Measurements from ENCODE around the gene ELL.

Gene ELL

DNA sequence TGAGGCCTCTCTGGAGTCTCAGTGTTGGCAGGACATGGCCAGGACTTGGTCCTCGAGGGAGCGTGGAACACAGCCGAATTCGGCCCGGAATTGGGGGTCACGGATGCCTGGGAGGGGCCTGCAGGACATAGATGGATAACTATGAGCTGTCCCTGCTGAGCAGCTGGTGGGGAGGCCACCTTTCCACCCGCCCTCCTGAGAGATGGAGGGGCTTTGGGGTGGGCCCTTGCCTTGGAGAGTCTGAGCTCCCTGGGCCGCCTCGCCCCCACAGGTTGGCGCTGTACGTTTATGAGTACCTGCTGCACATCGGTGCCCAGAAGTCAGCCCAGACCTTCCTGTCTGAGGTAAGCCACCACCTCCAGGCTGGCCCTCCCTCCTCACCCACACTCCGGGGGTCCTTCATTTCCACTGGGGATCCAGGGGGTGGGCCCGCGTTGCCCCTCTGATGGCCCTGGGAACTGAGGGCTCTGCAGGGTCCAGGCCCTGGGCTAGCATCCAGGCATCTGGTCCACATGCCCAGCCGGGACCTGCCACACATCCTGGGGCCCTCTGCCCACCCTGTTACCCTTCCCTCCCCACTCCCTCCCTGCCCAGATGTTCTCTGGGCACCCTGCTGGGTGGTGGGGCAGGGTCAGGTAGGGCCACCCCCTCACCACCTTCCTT is 94.7 kb downstream of the ELL start:
- Histone ChIP-seq H3K4me3 (no peak overlapping the region), H3K27ac (peak overlapping the region; percentile 72), H3K36me3 (peaks cover 16% of the 10 kb centered on the region; the same call in 1 of the 2 replicates), H3K9ac (peak overlapping the region; percentile 70), H3K4me1 (peaks cover 93% of the 10 kb centered on the region), H3K4me2 (peak overlapping the region; percentile 98), H3K27me3 (no peaks in the 10 kb centered on the region), H3K9me3 (no peaks in the 10 kb centered on the region), H4K20me1 (peaks cover 61% of the 10 kb centered on the region)
- TF ChIP-seq Cebpa-rat (IDR thresholded peaks at IDR 0.05): no peak

DNA sequence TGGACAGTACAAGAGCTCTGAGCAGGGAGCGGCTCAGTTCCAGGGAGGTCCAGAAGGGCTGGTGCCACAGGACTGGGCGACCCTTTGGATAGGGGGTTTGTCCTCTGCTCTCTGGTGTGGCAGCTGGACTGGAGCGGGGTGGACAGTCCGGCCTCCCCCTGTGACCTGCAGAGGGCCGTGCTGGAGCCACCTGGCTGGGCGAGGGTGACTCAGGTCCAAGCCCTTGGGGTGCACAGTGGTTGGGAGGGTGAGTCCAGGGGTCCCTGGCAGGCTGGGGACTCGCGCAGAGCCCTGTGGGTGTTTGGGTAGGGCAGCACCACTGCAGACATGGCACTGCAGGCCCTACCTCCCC is 95.5 kb downstream of the ELL start:
- peaks cover 16% of the 10 kb centered on the region; the same call in 1 of the 2 replicates for H3K36me3 ChIP-seq
- peak overlapping the region; percentile 70 for H3K9ac ChIP-seq
- peak overlapping the region; percentile 22; the same call in 1 of the 2 replicates for H3K4me3 ChIP-seq
- TF ChIP-seq Cebpa-rat (IDR thresholded peaks at IDR 0.05): no peak
- no peaks in the 10 kb centered on the region for H3K9me3 ChIP-seq
- H3K27me3 ChIP-seq: no peaks in the 10 kb centered on the region
- peak overlapping the region; percentile 98 for H3K4me2 ChIP-seq
- H3K4me1 ChIP-seq: peaks cover 93% of the 10 kb centered on the region
- H4K20me1 ChIP-seq: peaks cover 69% of the 10 kb centered on the region
- H3K27ac ChIP-seq: peak overlapping the region; percentile 72

DNA sequence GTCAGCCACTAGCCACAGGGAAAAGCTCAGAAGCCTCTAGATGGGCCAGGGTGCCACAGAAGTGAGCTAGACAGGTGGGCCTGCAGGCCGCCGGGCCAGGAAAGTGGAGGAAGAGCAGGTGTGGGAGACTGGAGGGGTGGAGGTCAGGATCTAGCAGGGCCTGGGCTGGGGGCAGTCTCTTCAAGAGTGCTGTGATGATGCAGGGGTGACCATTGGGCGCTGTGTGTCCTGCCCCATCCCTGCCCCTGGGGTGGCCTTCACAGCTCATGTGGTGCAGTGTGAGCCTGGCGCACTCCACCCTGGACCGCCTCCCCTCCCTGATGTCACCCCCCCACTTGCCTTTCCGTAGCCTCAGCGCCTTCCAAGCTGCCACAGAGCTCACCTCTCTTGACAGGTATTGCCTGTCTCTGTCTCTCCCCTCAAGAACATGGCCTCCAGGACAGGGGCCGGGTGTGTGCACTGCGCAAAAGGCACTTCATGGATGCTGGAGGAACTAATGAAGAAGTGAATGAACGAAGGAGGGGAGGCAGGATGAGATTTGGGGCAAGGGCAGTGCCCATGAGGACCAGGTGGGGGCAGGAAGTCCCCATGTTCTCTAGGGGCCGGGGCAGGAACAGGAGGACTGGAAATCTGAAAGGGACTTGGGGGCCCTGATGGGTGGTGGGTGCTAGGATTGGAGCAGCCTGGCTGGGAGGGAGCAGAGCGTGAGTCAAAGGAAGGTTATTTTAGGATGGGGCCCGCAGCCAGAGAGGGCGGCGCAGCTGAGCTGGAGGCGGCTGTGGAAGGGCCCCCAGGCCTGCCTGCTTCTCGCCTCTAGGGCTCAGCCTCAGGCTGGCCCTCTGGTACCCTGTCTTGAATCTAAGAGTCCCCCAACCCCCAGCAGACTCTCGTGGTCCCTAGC is 96.1 kb downstream of the ELL start:
- H3K4me1 ChIP-seq: peaks cover 94% of the 10 kb centered on the region
- peaks cover 75% of the 10 kb centered on the region for H4K20me1 ChIP-seq
- peak overlapping the region; percentile 72 for H3K27ac ChIP-seq
- TF ChIP-seq Cebpa-rat (IDR thresholded peaks at IDR 0.05): no peak
- H3K27me3 ChIP-seq: no peaks in the 10 kb centered on the region
- peak overlapping the region; percentile 98 for H3K4me2 ChIP-seq
- peak overlapping the region; percentile 22; the same call in 1 of the 2 replicates for H3K4me3 ChIP-seq
- peak overlapping the region; percentile 70 for H3K9ac ChIP-seq
- H3K9me3 ChIP-seq: no peaks in the 10 kb centered on the region
- H3K36me3 ChIP-seq: peaks cover 16% of the 10 kb centered on the region; the same call in 1 of the 2 replicates

DNA sequence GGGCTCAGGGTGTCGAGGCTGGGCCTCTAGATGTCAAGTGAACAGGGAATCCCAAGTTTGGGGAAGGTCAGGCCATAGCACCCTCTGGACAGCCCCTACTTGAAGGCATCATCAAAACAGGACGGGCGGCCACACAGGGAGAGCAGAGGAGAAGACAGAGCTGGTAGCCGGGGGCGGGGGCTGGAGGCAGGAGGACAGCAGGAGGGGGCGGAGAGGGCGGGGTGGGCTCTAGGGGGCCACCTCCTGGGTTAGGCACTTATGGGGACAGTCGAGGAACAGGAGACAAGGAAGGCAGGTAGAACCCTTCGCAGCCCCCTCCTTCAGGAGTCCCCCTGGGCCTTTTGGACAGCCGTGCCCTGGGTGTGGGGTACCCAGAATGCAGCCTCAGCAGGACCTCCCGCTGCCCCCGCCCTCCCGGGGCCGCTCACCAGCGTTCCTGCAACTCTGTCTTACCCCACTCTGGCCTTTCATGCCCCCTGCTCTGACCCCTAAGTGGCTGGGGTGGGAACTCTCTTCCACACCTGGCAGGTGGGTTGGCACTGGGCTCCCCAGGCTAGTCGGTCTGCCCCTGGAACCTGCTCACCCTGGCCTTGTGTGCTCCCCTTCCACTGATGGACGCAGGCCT is 96.9 kb downstream of the ELL start:
- H3K4me1 ChIP-seq: peaks cover 93% of the 10 kb centered on the region
- no peaks in the 10 kb centered on the region for H3K27me3 ChIP-seq
- peaks cover 80% of the 10 kb centered on the region for H4K20me1 ChIP-seq
- H3K9ac ChIP-seq: peak overlapping the region; percentile 70; the same call in 1 of the 2 replicates
- peak overlapping the region; percentile 72; the same call in 1 of the 2 replicates for H3K27ac ChIP-seq
- no peak overlapping the region for H3K4me3 ChIP-seq
- peaks cover 12% of the 10 kb centered on the region; the same call in 1 of the 2 replicates for H3K36me3 ChIP-seq
- peak overlapping the region; percentile 98 for H3K4me2 ChIP-seq
- H3K9me3 ChIP-seq: no peaks in the 10 kb centered on the region
- TF ChIP-seq Cebpa-rat (IDR thresholded peaks at IDR 0.05): no peak

DNA sequence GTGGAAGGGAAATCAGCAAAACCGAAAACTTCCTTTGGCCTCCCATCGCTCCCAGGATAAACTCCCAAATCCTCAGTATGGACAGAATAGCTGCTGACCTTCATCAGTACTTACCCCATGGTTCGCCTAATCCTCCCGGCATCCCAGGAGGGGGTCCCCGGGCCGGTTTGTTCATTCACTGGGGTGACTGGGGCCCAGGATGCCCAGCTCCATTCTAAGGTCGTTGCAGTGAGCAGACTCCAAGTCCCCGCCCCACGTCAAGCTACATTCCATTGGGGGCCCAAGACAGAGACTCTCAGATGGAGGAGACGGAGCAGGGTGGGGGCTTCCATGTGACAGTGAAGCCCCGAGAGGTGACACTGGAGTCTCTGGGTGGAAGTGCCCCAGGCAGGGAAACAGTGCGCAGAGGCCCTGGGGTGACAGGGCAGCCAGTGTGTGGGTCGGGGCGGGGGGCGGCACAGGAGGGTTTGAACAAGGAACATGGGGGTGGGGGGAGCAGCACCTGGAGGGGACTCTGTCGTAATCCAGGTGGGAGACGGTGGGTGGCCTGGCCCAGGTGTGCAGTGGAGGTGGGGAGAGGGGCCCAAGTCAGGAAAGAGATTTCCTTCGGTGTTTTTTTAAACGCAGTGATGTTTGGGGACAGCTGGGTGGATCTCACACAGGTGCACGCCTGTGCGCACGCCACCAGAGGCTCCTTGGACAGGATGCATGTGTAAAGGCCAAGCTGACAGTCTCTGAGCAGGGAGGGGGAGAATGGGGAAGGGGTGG is 97.6 kb downstream of the ELL start:
- no peaks in the 10 kb centered on the region for H3K9me3 ChIP-seq
- 0 out of 2 replicates have a peak overlapping the region, but pooled peaks have one; percentile 20 for H3K4me3 ChIP-seq
- H4K20me1 ChIP-seq: peaks cover 80% of the 10 kb centered on the region
- H3K4me1 ChIP-seq: peaks cover 88% of the 10 kb centered on the region
- H3K4me2 ChIP-seq: peak overlapping the region; percentile 98
- peak overlapping the region; percentile 73 for H3K27ac ChIP-seq
- TF ChIP-seq Cebpa-rat (IDR thresholded peaks at IDR 0.05): no peak
- H3K9ac ChIP-seq: peak overlapping the region; percentile 62; the same call in 1 of the 2 replicates
- peaks cover 12% of the 10 kb centered on the region; the same call in 1 of the 2 replicates for H3K36me3 ChIP-seq
- no peaks in the 10 kb centered on the region for H3K27me3 ChIP-seq

DNA sequence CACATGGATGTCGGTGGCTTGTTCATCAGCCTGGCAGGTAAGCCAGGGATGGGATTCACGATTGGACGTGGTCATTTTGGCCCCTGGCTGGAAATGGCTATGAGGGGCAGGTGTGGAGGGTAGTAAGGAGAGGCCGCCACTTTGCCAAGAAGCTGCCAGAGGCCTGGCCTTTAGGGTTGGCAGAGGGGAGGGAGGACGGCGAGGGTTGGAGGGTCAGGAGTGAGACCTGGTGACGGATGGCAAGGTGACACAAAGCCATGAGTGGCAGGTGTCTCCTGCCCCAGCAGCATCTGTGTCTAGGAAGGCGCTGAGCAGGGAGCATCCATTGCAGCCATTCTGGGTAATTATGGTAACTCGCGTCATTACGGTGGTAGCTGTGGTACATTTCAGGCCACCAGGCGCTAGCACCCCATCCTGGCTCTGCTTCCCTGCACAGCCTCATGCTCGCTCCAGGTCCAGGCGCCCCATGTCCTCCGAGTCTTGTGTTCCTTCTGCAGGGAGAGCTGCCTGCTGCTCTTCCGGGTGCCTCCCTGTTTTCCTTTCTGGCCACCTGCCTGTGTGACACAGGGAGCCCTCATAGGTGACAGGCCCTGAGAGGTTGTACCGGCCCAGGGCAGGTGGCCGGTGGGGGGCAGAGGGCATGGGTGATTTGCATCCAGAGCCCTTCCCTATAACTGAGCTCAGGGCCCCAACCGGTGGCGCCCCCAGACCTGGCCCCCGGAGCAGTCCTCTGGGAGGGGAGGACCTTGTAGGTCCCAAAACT is 98.4 kb downstream of the ELL start:
- Histone ChIP-seq H3K27me3 (no peaks in the 10 kb centered on the region), H3K4me3 (0 out of 2 replicates have a peak overlapping the region, but pooled peaks have one; percentile 20), H3K9me3 (no peaks in the 10 kb centered on the region), H3K9ac (peak overlapping the region; percentile 62), H3K4me1 (peaks cover 90% of the 10 kb centered on the region), H3K36me3 (peaks cover 12% of the 10 kb centered on the region; the same call in 1 of the 2 replicates), H3K27ac (peak overlapping the region; percentile 73), H4K20me1 (peaks cover 77% of the 10 kb centered on the region), H3K4me2 (peak overlapping the region; percentile 98)
- no peak for TF ChIP-seq Cebpa-rat (IDR thresholded peaks at IDR 0.05)

DNA sequence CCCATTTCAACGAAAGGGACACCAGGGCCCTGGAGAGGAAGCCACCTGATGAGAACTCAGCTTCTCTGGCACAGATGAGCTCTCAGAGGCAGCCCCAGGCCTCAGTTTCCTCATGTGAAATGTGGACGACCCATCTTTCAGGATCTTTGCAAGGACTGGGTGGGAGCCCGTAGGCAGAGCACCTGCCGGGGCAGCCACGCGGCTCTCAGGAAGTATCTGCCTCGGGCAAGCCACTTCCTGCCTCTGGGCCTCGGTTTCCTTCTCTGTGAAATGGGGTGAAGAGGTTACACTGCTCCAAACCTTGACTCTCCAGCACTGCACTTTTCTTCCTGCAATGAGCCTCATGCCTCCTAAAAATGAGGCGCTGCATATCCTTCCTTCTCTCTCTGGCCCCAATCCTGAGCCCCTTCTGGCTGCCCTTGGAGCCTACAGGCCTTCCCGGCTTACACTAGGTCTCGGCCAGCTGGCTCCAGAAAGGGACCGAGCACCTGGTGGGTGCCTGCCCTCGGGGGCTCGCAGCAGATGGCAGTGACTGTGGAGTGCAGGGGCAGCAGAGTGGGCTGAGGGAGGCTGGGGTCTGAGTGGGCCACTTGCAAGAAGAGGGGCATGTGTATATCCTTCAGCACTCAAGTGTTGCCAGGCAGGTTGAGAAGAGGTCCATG is 99.2 kb downstream of the ELL start:
- Histone ChIP-seq H3K27me3 (no peaks in the 10 kb centered on the region), H3K9me3 (no peaks in the 10 kb centered on the region), H3K36me3 (peaks cover 12% of the 10 kb centered on the region; the same call in 1 of the 2 replicates), H3K4me3 (no peak overlapping the region), H3K4me2 (peak overlapping the region; percentile 98), H3K9ac (peak overlapping the region; percentile 62; the same call in 1 of the 2 replicates), H3K27ac (peak overlapping the region; percentile 73), H3K4me1 (peaks cover 90% of the 10 kb centered on the region), H4K20me1 (peaks cover 72% of the 10 kb centered on the region)
- TF ChIP-seq Cebpa-rat (IDR thresholded peaks at IDR 0.05): no peak
